ENCODE measurements around the gene WDR5.
A peak's percentile ranks its signal among the peaks of the same experiment; 100 is the strongest.

WDR5 gene

GRCh38 chr9:134164879-134165278 lies 29.0 kb downstream of the WDR5 start:
- peaks cover 0 to 3% (median 0%) of the 10 kb centered on the region in 5 donors for H3K36me3 ChIP-seq (ENCODE audit: control insufficient read depth in 5 of 5, insufficient read depth in 5 of 5, low read length in 5 of 5)
- H3K9ac ChIP-seq (ENCODE audit: low read length in 5 of 5) = no peak overlapping the region
- H3K4me3 ChIP-seq (ENCODE audit: low read depth in 1 of 5, low read length in 5 of 5) = no peak overlapping the region
- peaks cover 3 to 14% (median 10%) of the 10 kb centered on the region in 5 donors for H3K4me1 ChIP-seq (ENCODE audit: control insufficient read depth in 5 of 5, insufficient read depth in 5 of 5, low read length in 5 of 5)
- H3K27me3 ChIP-seq (ENCODE audit: control insufficient read depth in 5 of 5, insufficient read depth in 4 of 5, low read length in 5 of 5) = no peaks in the 10 kb centered on the region
- H3K27ac ChIP-seq (ENCODE audit: low read depth, low read length) = no peak overlapping the region
- H3K9me3 ChIP-seq (ENCODE audit: control insufficient read depth in 5 of 5, low read length in 5 of 5) = peaks cover 0 to 4% (median 3%) of the 10 kb centered on the region in 5 donors

DNA sequence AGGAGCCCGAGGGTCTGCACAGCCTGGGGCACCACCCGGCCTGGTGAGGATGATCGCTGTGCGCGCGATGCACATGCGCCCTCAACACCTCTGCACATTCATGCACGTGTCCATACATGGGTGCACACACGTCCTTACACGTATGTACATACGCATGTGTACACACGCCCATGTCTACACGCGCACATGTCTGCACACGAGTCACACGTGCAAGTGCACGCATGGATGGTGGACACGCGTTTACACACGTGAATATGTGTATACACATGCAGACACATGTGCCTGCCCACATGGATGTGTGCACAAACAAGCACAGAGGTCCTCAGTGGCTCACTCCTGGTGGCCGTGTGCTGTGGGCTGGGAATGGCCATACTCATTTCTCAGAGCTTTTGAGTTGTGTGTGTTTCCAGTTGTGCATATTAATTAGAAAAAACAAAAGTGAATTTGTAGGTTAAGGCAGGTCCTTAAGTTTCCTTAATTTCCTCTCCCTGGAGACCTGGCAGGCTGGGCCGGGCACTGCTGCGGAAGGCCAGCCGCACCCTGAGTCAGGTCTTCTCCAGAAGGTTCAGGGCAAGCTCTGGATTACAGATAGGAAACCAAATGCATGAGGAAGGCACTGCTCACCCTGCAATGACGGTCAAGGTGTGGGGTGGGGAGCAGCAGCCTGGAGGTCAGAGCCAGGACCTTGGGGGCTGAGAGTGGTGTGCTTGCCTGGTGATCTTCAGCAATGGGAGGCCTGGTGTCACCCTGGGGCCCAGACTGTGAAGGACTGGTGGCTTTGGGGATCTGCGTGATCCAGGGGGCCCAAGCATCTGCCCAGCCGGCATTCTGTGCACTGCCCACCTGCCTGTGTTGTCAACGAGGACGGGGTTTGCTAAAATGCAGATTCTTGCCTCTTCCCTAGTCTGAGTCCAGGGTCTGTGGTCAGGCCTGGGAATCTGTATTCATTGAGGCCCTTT lies 29.8 kb downstream of the WDR5 start:
- Histone ChIP-seq H3K9me3 (ENCODE audit: control insufficient read depth in 5 of 5, low read length in 5 of 5) (peaks cover 0 to 4% (median 3%) of the 10 kb centered on the region in 5 donors), H3K27ac (ENCODE audit: low read depth, low read length) (no peak overlapping the region), H3K27me3 (ENCODE audit: control insufficient read depth in 5 of 5, insufficient read depth in 4 of 5, low read length in 5 of 5) (no peaks in the 10 kb centered on the region), H3K9ac (ENCODE audit: low read length in 5 of 5) (no peak overlapping the region), H3K4me1 (ENCODE audit: control insufficient read depth in 5 of 5, insufficient read depth in 5 of 5, low read length in 5 of 5) (peaks cover 3 to 14% (median 12%) of the 10 kb centered on the region in 5 donors), H3K4me3 (ENCODE audit: low read depth in 1 of 5, low read length in 5 of 5) (peak overlapping the region in 1 of 5 donors; percentile 73), H3K36me3 (ENCODE audit: control insufficient read depth in 5 of 5, insufficient read depth in 5 of 5, low read length in 5 of 5) (no peaks in the 10 kb centered on the region)

DNA sequence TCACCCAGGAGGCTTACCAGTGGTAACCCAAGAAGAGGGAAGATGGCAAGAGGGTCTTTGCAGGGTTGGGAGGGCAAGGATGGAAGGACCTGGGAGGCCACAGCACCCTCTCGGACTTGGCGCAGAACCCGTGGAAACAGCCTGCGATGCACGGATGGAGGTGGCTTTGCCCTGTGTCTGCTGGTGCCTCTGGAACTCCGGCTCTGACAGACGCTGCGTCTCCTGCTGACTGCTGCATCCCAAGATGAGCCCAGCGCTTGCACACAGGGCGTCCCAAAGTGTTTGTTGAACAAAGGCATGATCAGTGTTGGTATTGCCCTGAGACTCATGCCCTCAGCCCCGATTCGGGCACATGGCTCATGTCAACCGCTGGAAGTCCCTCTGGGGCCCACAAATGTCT lies 30.5 kb downstream of the WDR5 start:
- Histone ChIP-seq H3K9me3 (ENCODE audit: control insufficient read depth in 5 of 5, low read length in 5 of 5) (peaks cover 0 to 4% (median 3%) of the 10 kb centered on the region in 5 donors), H3K27ac (ENCODE audit: low read depth, low read length) (no peak overlapping the region), H3K4me1 (ENCODE audit: control insufficient read depth in 5 of 5, insufficient read depth in 5 of 5, low read length in 5 of 5) (peaks cover 3 to 14% (median 12%) of the 10 kb centered on the region in 5 donors), H3K9ac (ENCODE audit: low read length in 5 of 5) (no peak overlapping the region), H3K36me3 (ENCODE audit: control insufficient read depth in 5 of 5, insufficient read depth in 5 of 5, low read length in 5 of 5) (no peaks in the 10 kb centered on the region), H3K4me3 (ENCODE audit: low read depth in 1 of 5, low read length in 5 of 5) (no peak overlapping the region), H3K27me3 (ENCODE audit: control insufficient read depth in 5 of 5, insufficient read depth in 4 of 5, low read length in 5 of 5) (no peaks in the 10 kb centered on the region)

DNA sequence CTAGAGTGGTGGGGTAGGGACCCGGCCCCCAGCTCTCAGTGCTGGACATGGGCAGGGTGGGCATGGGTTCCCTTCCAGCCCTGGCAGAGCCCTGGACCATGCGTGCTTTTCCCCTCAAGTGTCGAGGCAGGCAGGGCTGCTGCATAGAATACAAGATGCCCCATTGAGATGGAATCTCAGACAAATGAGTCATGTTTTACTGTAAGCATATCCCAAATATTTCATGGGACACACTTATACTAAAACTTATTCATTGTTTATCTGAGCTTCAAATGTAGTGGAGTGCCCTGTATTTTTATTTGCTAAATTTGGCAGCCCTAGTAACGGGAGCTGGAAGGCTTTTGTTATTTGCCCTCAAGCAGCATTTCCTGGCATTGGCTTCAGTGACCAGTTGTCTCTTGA lies 31.6 kb downstream of the WDR5 start:
- H3K9me3 ChIP-seq (ENCODE audit: control insufficient read depth in 5 of 5, low read length in 5 of 5) = peaks cover 0 to 4% (median 3%) of the 10 kb centered on the region in 5 donors
- no peak overlapping the region for H3K27ac ChIP-seq (ENCODE audit: low read depth, low read length)
- peaks cover 5 to 22% (median 12%) of the 10 kb centered on the region in 5 donors for H3K4me1 ChIP-seq (ENCODE audit: control insufficient read depth in 5 of 5, insufficient read depth in 5 of 5, low read length in 5 of 5)
- no peaks in the 10 kb centered on the region for H3K27me3 ChIP-seq (ENCODE audit: control insufficient read depth in 5 of 5, insufficient read depth in 4 of 5, low read length in 5 of 5)
- no peaks in the 10 kb centered on the region for H3K36me3 ChIP-seq (ENCODE audit: control insufficient read depth in 5 of 5, insufficient read depth in 5 of 5, low read length in 5 of 5)
- H3K9ac ChIP-seq (ENCODE audit: low read length in 5 of 5) = no peak overlapping the region
- no peak overlapping the region for H3K4me3 ChIP-seq (ENCODE audit: low read depth in 1 of 5, low read length in 5 of 5)

GRCh38 chr9:134168757-134169550 lies 33.1 kb downstream of the WDR5 start:
- Histone ChIP-seq H3K4me1 (ENCODE audit: control insufficient read depth in 5 of 5, insufficient read depth in 5 of 5, low read length in 5 of 5) (peaks cover 0 to 27% (median 7%) of the 10 kb centered on the region in 5 donors), H3K27me3 (ENCODE audit: control insufficient read depth in 5 of 5, insufficient read depth in 4 of 5, low read length in 5 of 5) (no peaks in the 10 kb centered on the region), H3K27ac (ENCODE audit: low read depth, low read length) (no peak overlapping the region), H3K9me3 (ENCODE audit: control insufficient read depth in 5 of 5, low read length in 5 of 5) (peaks cover 0 to 4% (median 3%) of the 10 kb centered on the region in 5 donors), H3K9ac (ENCODE audit: low read length in 5 of 5) (no peak overlapping the region), H3K36me3 (ENCODE audit: control insufficient read depth in 5 of 5, insufficient read depth in 5 of 5, low read length in 5 of 5) (no peaks in the 10 kb centered on the region), H3K4me3 (ENCODE audit: low read depth in 1 of 5, low read length in 5 of 5) (no peak overlapping the region)

- no peak overlapping the region for H3K27ac ChIP-seq (ENCODE audit: low read depth, low read length)
- no peak overlapping the region for H3K9ac ChIP-seq (ENCODE audit: low read length in 5 of 5)
- H3K4me1 ChIP-seq (ENCODE audit: control insufficient read depth in 5 of 5, insufficient read depth in 5 of 5, low read length in 5 of 5) = peaks cover 0 to 36% (median 8%) of the 10 kb centered on the region in 5 donors
Observed at GRCh38 chr9:134169724-134170401, 34.0 kb downstream of the WDR5 start.

DNA sequence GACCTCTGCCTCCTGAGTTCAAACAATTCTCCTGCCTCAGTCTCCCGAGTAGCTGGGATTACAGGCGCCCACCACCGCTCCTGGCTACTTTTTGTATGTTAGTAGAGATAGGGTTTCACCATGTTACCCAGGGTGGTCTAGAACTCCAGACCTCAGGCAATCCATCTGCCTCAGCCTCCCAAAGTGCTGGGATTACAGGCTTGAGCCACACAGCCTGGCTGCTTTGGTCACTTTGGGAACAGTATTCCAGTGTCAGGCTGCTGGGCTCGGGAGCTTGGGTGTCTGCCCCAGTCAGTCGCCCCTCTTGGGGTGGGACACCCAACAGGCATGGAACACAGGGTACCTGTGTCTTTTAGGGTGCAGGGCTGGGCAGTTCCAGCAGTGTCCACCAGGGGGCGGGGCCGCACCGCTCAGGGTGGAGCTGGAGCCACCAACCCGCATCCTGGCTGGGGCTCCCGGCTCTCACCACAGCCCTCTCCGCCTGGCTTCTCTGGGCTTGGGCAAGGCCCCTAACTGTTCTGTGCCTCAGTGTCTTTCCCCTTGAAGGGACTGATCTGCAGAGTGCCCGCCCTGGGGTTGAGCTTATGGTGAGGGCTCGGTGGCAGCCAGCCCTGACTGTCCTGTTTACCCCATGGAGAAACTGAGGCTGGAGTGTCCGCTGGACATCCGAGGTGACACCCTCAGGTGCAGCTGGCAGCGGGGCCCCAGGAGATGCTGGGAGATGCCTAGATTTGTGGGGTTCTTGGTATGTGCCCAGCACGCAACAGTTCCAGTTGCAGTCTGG lies 34.8 kb downstream of the WDR5 start:
- H3K27me3 ChIP-seq (ENCODE audit: control insufficient read depth in 5 of 5, insufficient read depth in 4 of 5, low read length in 5 of 5) = peaks cover 0 to 7% (median 1%) of the 10 kb centered on the region in 5 donors
- peaks cover 0 to 4% (median 3%) of the 10 kb centered on the region in 5 donors for H3K9me3 ChIP-seq (ENCODE audit: control insufficient read depth in 5 of 5, low read length in 5 of 5)
- H3K36me3 ChIP-seq (ENCODE audit: control insufficient read depth in 5 of 5, insufficient read depth in 5 of 5, low read length in 5 of 5) = no peaks in the 10 kb centered on the region
- no peak overlapping the region for H3K27ac ChIP-seq (ENCODE audit: low read depth, low read length)
- H3K4me1 ChIP-seq (ENCODE audit: control insufficient read depth in 5 of 5, insufficient read depth in 5 of 5, low read length in 5 of 5) = peaks cover 5 to 43% (median 7%) of the 10 kb centered on the region in 5 donors
- no peak overlapping the region for H3K4me3 ChIP-seq (ENCODE audit: low read depth in 1 of 5, low read length in 5 of 5)
- no peak overlapping the region for H3K9ac ChIP-seq (ENCODE audit: low read length in 5 of 5)

More at GRCh38 chr9:134169724-134170401, 34.0 kb downstream of the WDR5 start:
- Histone ChIP-seq H3K27me3 (ENCODE audit: control insufficient read depth in 5 of 5, insufficient read depth in 4 of 5, low read length in 5 of 5) (peaks cover 0 to 5% (median 0%) of the 10 kb centered on the region in 5 donors), H3K36me3 (ENCODE audit: control insufficient read depth in 5 of 5, insufficient read depth in 5 of 5, low read length in 5 of 5) (no peaks in the 10 kb centered on the region), H3K4me3 (ENCODE audit: low read depth in 1 of 5, low read length in 5 of 5) (no peak overlapping the region), H3K9me3 (ENCODE audit: control insufficient read depth in 5 of 5, low read length in 5 of 5) (peaks cover 0 to 4% (median 3%) of the 10 kb centered on the region in 5 donors)

GRCh38 chr9:134171316-134172197 lies 35.7 kb downstream of the WDR5 start:
- Histone ChIP-seq H3K36me3 (ENCODE audit: control insufficient read depth in 5 of 5, insufficient read depth in 5 of 5, low read length in 5 of 5) (no peaks in the 10 kb centered on the region), H3K9me3 (ENCODE audit: control insufficient read depth in 5 of 5, low read length in 5 of 5) (peaks cover 0 to 4% (median 3%) of the 10 kb centered on the region in 5 donors), H3K4me3 (ENCODE audit: low read depth in 1 of 5, low read length in 5 of 5) (no peak overlapping the region), H3K27me3 (ENCODE audit: control insufficient read depth in 5 of 5, insufficient read depth in 4 of 5, low read length in 5 of 5) (peaks cover 0 to 10% (median 4%) of the 10 kb centered on the region in 5 donors), H3K4me1 (ENCODE audit: control insufficient read depth in 5 of 5, insufficient read depth in 5 of 5, low read length in 5 of 5) (peaks cover 5 to 51% (median 15%) of the 10 kb centered on the region in 5 donors), H3K9ac (ENCODE audit: low read length in 5 of 5) (no peak overlapping the region), H3K27ac (ENCODE audit: low read depth, low read length) (peak overlapping the region; percentile 80)
